Calu3 (cell line): ENCODE measurements around the gene PHKA2. TPM values are rescaled to one million over a fixed set of nuclear protein-coding genes. Genes with fewer than 3 reads are reported as not detected.

Experiments
- total RNA-seq: library from RNA; stranded (reverse); gene quantifications from 2 replicates; pipeline ENCODE4 v1.2.3, GENCODE V29; 2022

PHKA2 gene
- total RNA-seq, 1 experiment from 2014 or later, result 47.6 TPM

Other genes starting within 250 kb of the PHKA2 start
- gene ADGRG2, start 138.4 kb upstream of the PHKA2 start, total RNA-seq, result 0.09 and 0.47 TPM in 2 replicates